AG10803 (cell line): Measurements from ENCODE around the gene MMP7.
A peak's percentile ranks its signal among the peaks of the same experiment; 100 is the strongest.

Experiments
- DNase-seq: peaks from one replicate; pipeline ENCODE4 v3.0.0; 2010; ENCODE audit warnings: low read depth
- H3K4me3 ChIP-seq: 2 replicates; pipeline ENCODE4 v1.5.1; 2011; ENCODE audit warnings: mild to moderate bottlenecking, low read length, control low read depth
- CTCF ChIP-seq: conservative IDR thresholded peaks from 2 replicates; pipeline ENCODE4 v1.5.1; 2011; ENCODE audit warnings: mild to moderate bottlenecking, low read length, control low read depth, inconsistent platforms

The MMP7 gene

GRCh38 chr11:102553835-102554282 lies 23.3 kb upstream of the MMP7 start:
- H3K4me3 ChIP-seq = no peak overlapping the region
- no peak for DNase-seq
- TF ChIP-seq CTCF = no peak

GRCh38 chr11:102552447-102553194 lies 22.1 kb upstream of the MMP7 start:
- no peak for TF ChIP-seq CTCF
- H3K4me3 ChIP-seq = no peak overlapping the region
- DNase-seq = peak; percentile 6

GRCh38 chr11:102552020-102552419 lies 21.5 kb upstream of the MMP7 start:
- no peak for TF ChIP-seq CTCF
- DNase-seq = no peak
- H3K4me3 ChIP-seq = no peak overlapping the region

- no peak for TF ChIP-seq CTCF
- DNase-seq = no peak
- no peak overlapping the region for H3K4me3 ChIP-seq
Observed at GRCh38 chr11:102551169-102551781, 20.7 kb upstream of the MMP7 start.

GRCh38 chr11:102546923-102547471 lies 16.4 kb upstream of the MMP7 start:
- TF ChIP-seq CTCF = no peak
- no peak for DNase-seq
- H3K4me3 ChIP-seq = no peak overlapping the region

- no peak for DNase-seq
- H3K4me3 ChIP-seq = no peak overlapping the region
- TF ChIP-seq CTCF = no peak
Observed at GRCh38 chr11:102546427-102546826, 15.9 kb upstream of the MMP7 start.

GRCh38 chr11:102545701-102546100 lies 15.2 kb upstream of the MMP7 start:
- DNase-seq = no peak
- H3K4me3 ChIP-seq = no peak overlapping the region
- TF ChIP-seq CTCF = no peak
